Lung (tissue), 12 donors: ENCODE data around the gene AGGF1. TPM values are rescaled to one million over a fixed set of nuclear protein-coding genes. Genes with fewer than 3 reads are reported as not detected.

Source experiments
- ATAC-seq: fragments of 200-7000 bp; cut with Tn5 transposase; one replicate; pipeline ENCODE4 v1.9.1; 2020; ENCODE audit warnings: moderate number of reproducible peaks; ENCODE audit not compliant: insufficient read depth, low FRiP score
- DNase-seq, 3 donors: peaks; one replicate each; pipeline ENCODE4 v3.0.0-alpha.2; 2013 to 2017
- H3K27ac ChIP-seq, 2 donors: one replicate each; pipeline ENCODE4 v1.5.1; 2013; ENCODE audit warnings: mild to moderate bottlenecking in 2 of 2, moderate library complexity in 2 of 2, control low read depth in 1 of 2, inconsistent platforms in 1 of 2, low read depth in 1 of 2, low read length in 1 of 2
- H3K27me3 ChIP-seq, 3 donors: one replicate each; pipeline ENCODE4 v1.5.1; 2013; ENCODE audit warnings: low read length in 2 of 3; ENCODE audit not compliant: control insufficient read depth in 3 of 3, insufficient read depth in 3 of 3
- H3K36me3 ChIP-seq, 4 donors: one replicate each; pipeline ENCODE4 v1.5.1; 2013; ENCODE audit warnings: low read length in 4 of 4, mild to moderate bottlenecking in 1 of 4, moderate library complexity in 1 of 4; ENCODE audit not compliant: control insufficient read depth in 4 of 4, insufficient read depth in 4 of 4
- H3K4me1 ChIP-seq, 5 donors: one replicate each; pipeline ENCODE4 v1.5.1; 2013; ENCODE audit warnings: low read length in 5 of 5, mild to moderate bottlenecking in 2 of 5, moderate library complexity in 1 of 5; ENCODE audit not compliant: control insufficient read depth in 5 of 5, insufficient read depth in 5 of 5
- H3K4me3 ChIP-seq: one replicate; pipeline ENCODE4 v1.5.1; 2013; ENCODE audit warnings: mild to moderate bottlenecking, control low read depth, moderate library complexity
- H3K9ac ChIP-seq, 2 donors: one replicate each; pipeline ENCODE4 v1.5.1; 2013; ENCODE audit warnings: low read length in 2 of 2, control low read depth in 1 of 2; ENCODE audit not compliant: insufficient read depth in 1 of 2
- H3K9me3 ChIP-seq, 4 donors: one replicate each; pipeline ENCODE4 v1.5.1; 2013; ENCODE audit warnings: low read length in 3 of 4, mild to moderate bottlenecking in 1 of 4, moderate library complexity in 1 of 4; ENCODE audit not compliant: control insufficient read depth in 4 of 4, insufficient read depth in 3 of 4
- CTCF ChIP-seq: IDR thresholded peaks from 2 replicates; pipeline ENCODE4 v1.5.1; 2012; ENCODE audit warnings: mild to moderate bottlenecking; ENCODE audit errors: control extremely low read depth, extremely low read depth
- WGBS, 2 donors: extraction: QIAGEN DNeasy Blood & Tissue Kit; methylation state at CpG; one replicate each; pipeline ENCODE4 v1.1.7; 2013; 5-methylcytosine and 5-hydroxymethylcytosine counted together
- polyA plus RNA-seq, 2 donors: library from polyadenylated mRNA; stranded (reverse); fragments of 200-250 nt; gene quantifications; one replicate each; pipeline ENCODE4 v1.2.1, GENCODE V29; 2013
- total RNA-seq, 2 donors: library from RNA; depleted of rRNA in 1 of 2; stranded (reverse); fragments of >200 nt in 1 of 2; gene quantifications; one replicate each; pipeline ENCODE4 v1.2.1, GENCODE V29; 2014 to 2021
- donor health status: control.
- donor health status: control.
- donor health status: Bipolar disorder and iron deficiency.
- donor health status: healthy.
- donor health status: DM: yes; HTN: yes; CAD: no.

The AGGF1 gene
- total and polyA plus RNA-seq, 4 donors = 7.7 to 29.9 (median 16.5) TPM

- TF ChIP-seq CTCF = no peak
- ATAC-seq = no peak
Observed at GRCh38 chr5:77006124-77006523, 24.1 kb upstream of the AGGF1 start.

GRCh38 chr5:77008413-77008812 is 21.8 kb upstream of the AGGF1 start:
- Histone ChIP-seq H3K36me3 (no peaks in the 10 kb centered on the region), H3K4me1 (no peaks in the 10 kb centered on the region), H3K27ac (no peak overlapping the region), H3K9ac (no peak overlapping the region), H3K4me3 (no peak overlapping the region), H3K27me3 (peaks cover 0 to 3% (median 0%) of the 10 kb centered on the region in 3 donors), H3K9me3 (peaks cover 0 to 1% (median 0%) of the 10 kb centered on the region in 4 donors)
- TF ChIP-seq CTCF = no peak
- WGBS, 2 donors = 58 to 76% methylated on average over 3 of the region's 3 CpGs
- DNase-seq = no peak
- ATAC-seq = no peak

More at GRCh38 chr5:77006124-77006523, 24.1 kb upstream of the AGGF1 start:
- WGBS, 2 donors = 87 to 88% methylated on average over 2 of the region's 2 CpGs
- no peak overlapping the region for H3K4me3 ChIP-seq
- DNase-seq = no peak
- H3K9me3 ChIP-seq = peaks cover 0 to 1% (median 0%) of the 10 kb centered on the region in 4 donors
- H3K27ac ChIP-seq = no peak overlapping the region
- no peaks in the 10 kb centered on the region for H3K36me3 ChIP-seq
- peaks cover 0 to 3% (median 0%) of the 10 kb centered on the region in 3 donors for H3K27me3 ChIP-seq
- H3K4me1 ChIP-seq = no peaks in the 10 kb centered on the region
- H3K9ac ChIP-seq = no peak overlapping the region

GRCh38 chr5:77010243-77010642 is 20.0 kb upstream of the AGGF1 start:
- no peak overlapping the region for H3K27ac ChIP-seq
- DNase-seq = no peak
- no peak for ATAC-seq
- no peak overlapping the region for H3K9ac ChIP-seq
- no peaks in the 10 kb centered on the region for H3K4me1 ChIP-seq
- H3K27me3 ChIP-seq = peaks cover 0 to under 1% (median 0%) of the 10 kb centered on the region in 3 donors
- H3K4me3 ChIP-seq = no peak overlapping the region
- WGBS, 2 donors = 93 to 95% methylated on average over 5 of the region's 5 CpGs
- H3K36me3 ChIP-seq = no peaks in the 10 kb centered on the region
- no peak for TF ChIP-seq CTCF
- H3K9me3 ChIP-seq = peaks cover 0 to 1% (median 0%) of the 10 kb centered on the region in 4 donors

GRCh38 chr5:77011498-77011897 is 18.7 kb upstream of the AGGF1 start:
- no peak for DNase-seq
- ATAC-seq = no peak
- no peak for TF ChIP-seq CTCF
- peaks cover 0 to 3% (median 0%) of the 10 kb centered on the region in 3 donors for H3K27me3 ChIP-seq
- no peak overlapping the region for H3K4me3 ChIP-seq
- H3K27ac ChIP-seq = no peak overlapping the region
- 85 to 94% methylated on average over 5 of the region's 5 CpGs for WGBS, 2 donors
- H3K36me3 ChIP-seq = no peaks in the 10 kb centered on the region
- H3K9ac ChIP-seq = no peak overlapping the region
- H3K4me1 ChIP-seq = no peaks in the 10 kb centered on the region
- H3K9me3 ChIP-seq = peaks cover 0 to 1% (median 0%) of the 10 kb centered on the region in 4 donors
